OCI-LY3 (cell line): ENCODE measurements around the gene NRAP.

Source experiments
- EZH2phosphoT487 ChIP-seq: fragments of 200-600 bp; shearing (Covaris generic); IDR thresholded peaks from 2 replicates; pipeline ENCODE4 v1.6.1; 2018; ENCODE audit warnings: antibody characterized with exemption, mixed run types, low read depth
- TF ChIP-seq, protein P1 (sequence below): fragments of 200-600, 300-600 bp; sonication (generic); IDR thresholded peaks from 2 replicates; pipeline ENCODE4 v1.5.1; 2014; ENCODE audit warnings: antibody characterized with exemption, low read length, low read depth

DNA sequence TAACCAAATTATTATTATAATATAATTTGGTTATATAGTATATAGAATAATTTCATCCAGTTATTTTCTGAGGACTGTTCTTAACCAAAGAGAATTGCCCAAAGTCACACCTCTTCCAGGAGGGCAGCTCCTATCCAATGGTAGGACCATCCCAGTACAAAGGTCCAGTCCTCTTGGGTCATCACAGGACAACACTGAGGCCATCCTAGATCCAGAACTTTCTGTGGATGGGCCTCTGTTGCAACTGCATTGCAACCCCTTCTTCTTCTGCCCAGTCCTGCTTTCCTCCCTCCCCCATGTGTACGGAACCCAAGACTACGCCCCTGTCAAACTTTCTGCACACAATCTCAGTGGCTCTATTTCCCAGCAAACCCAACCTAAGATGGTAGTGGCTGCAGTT lies 116.4 kb downstream of the NRAP start:
- TF ChIP-seq, protein P1, sequence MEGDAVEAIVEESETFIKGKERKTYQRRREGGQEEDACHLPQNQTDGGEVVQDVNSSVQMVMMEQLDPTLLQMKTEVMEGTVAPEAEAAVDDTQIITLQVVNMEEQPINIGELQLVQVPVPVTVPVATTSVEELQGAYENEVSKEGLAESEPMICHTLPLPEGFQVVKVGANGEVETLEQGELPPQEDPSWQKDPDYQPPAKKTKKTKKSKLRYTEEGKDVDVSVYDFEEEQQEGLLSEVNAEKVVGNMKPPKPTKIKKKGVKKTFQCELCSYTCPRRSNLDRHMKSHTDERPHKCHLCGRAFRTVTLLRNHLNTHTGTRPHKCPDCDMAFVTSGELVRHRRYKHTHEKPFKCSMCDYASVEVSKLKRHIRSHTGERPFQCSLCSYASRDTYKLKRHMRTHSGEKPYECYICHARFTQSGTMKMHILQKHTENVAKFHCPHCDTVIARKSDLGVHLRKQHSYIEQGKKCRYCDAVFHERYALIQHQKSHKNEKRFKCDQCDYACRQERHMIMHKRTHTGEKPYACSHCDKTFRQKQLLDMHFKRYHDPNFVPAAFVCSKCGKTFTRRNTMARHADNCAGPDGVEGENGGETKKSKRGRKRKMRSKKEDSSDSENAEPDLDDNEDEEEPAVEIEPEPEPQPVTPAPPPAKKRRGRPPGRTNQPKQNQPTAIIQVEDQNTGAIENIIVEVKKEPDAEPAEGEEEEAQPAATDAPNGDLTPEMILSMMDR = no peak
- no peak for TF ChIP-seq EZH2phosphoT487
